Common myeloid progenitor, CD34-positive (primary cell): Measurements from ENCODE around the gene DLEC1.
"Not testable (repeated sequence)": the region's sequence is repeated elsewhere in the genome, so short reads cannot be mapped to it uniquely, and the experiment has no call there.

Experiments used
- CTCF ChIA-PET: fragments of 350-600 bp; sonication (Branson Sonifier 250); formaldehyde crosslinking; loops from one replicate; lab custom pipeline; 2021; ENCODE audit warnings: antibody characterized with exemption; lab: Charles Lee
- POLR2A ChIA-PET: fragments of 350-600 bp; sonication (Branson Sonifier 250); formaldehyde crosslinking; loops from one replicate; lab custom pipeline; 2021; ENCODE audit warnings: antibody characterized with exemption; lab: Charles Lee
- DNase-seq, 3 donors: peaks; one replicate each; pipeline versions ENCODE4 v3.0.0 to v3.0.0-alpha.2; 2013
- H3K27ac ChIP-seq, 2 experiments: 1 replicate in 1 of 2; 2 replicates in 1 of 2; pipeline ENCODE4 v1.7.0; 2013; ENCODE audit warnings: inconsistent platforms in 2 of 2, low read length in 2 of 2, mild to moderate bottlenecking in 2 of 2, low read depth in 1 of 2, moderate library complexity in 1 of 2; ENCODE audit not compliant: severe bottlenecking in 2 of 2, insufficient read depth in 1 of 2, poor library complexity in 1 of 2
- H3K27me3 ChIP-seq, 5 experiments: replicated peaks in 2 of 5; 1 replicate in 3 of 5; 2 replicates in 2 of 5; pipeline versions ENCODE4 v1.6.1 to v1.7.0; 2013; ENCODE audit warnings: low read length in 4 of 5, mild to moderate bottlenecking in 2 of 5, moderate library complexity in 2 of 5, inconsistent platforms in 1 of 5; ENCODE audit not compliant: insufficient read depth in 5 of 5, control insufficient read depth in 4 of 5
- H3K36me3 ChIP-seq, 4 experiments: 1 replicate in 2 of 4; 2 replicates in 2 of 4; pipeline versions ENCODE4 v1.6.1 to v1.7.0; 2013; ENCODE audit warnings: low read length in 3 of 4, control low read depth in 1 of 4, mild to moderate bottlenecking in 1 of 4; ENCODE audit not compliant: control insufficient read depth in 4 of 4, insufficient read depth in 4 of 4
- H3K4me1 ChIP-seq, 4 experiments: 1 replicate in 3 of 4; 2 replicates in 1 of 4; pipeline versions ENCODE4 v1.6.1 to v1.7.1; 2013; ENCODE audit warnings: low read length in 3 of 4, mild to moderate bottlenecking in 3 of 4, control low read depth in 1 of 4, inconsistent platforms in 1 of 4, moderate library complexity in 1 of 4; ENCODE audit not compliant: control insufficient read depth in 4 of 4, insufficient read depth in 4 of 4; ENCODE audit errors: control extremely low read depth in 1 of 4
- H3K4me3 ChIP-seq, 7 experiments: 1 replicate in 4 of 7; 2 replicates in 3 of 7; pipeline versions ENCODE4 v1.5.1 to v1.7.0; 2013; ENCODE audit warnings: mild to moderate bottlenecking in 7 of 7, low read length in 6 of 7, moderate library complexity in 6 of 7, inconsistent platforms in 2 of 7, low read depth in 2 of 7, control low read depth in 1 of 7; ENCODE audit not compliant: insufficient read depth in 4 of 7, control insufficient read depth in 1 of 7; ENCODE audit errors: extremely low read depth in 1 of 7
- H3K9me3 ChIP-seq, 5 experiments: 1 replicate in 4 of 5; 2 replicates in 1 of 5; pipeline versions ENCODE4 v1.6.1 to v1.7.1; 2013; ENCODE audit warnings: low read length in 4 of 5, mild to moderate bottlenecking in 2 of 5, inconsistent platforms in 1 of 5, low read depth in 1 of 5, moderate library complexity in 1 of 5; ENCODE audit not compliant: control insufficient read depth in 4 of 5, insufficient read depth in 2 of 5; ENCODE audit errors: control extremely low read depth in 1 of 5
- WGBS: methylation state at CpG from one replicate; pipeline ENCODE4 v1.1.5; 2013; ENCODE audit not compliant: insufficient coverage; 5-methylcytosine and 5-hydroxymethylcytosine counted together

The DLEC1 gene

DNA sequence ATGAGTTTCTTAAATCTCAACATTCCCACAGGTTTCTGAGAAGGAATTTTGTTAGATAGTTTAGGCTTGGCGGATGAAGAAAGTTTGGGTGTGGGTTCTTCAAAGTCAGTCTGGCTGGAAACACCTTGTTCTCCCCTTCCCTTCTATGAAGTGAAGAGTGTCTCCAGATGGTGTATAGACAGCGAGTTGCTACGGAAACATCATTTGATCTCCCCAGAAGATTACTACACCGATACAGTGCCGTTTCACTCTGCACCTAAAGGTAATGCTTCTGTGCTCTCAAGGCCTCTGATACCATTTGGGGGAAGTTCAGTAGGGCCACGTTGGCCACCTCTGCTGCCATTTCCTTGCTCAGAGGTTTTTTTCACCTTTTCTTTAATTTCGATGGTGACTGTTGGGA is 20.6 kb downstream of the DLEC1 start:
- WGBS = 90% methylated on average over 6 of the region's 7 CpGs
- POLR2A ChIA-PET = no interaction called here

DNA sequence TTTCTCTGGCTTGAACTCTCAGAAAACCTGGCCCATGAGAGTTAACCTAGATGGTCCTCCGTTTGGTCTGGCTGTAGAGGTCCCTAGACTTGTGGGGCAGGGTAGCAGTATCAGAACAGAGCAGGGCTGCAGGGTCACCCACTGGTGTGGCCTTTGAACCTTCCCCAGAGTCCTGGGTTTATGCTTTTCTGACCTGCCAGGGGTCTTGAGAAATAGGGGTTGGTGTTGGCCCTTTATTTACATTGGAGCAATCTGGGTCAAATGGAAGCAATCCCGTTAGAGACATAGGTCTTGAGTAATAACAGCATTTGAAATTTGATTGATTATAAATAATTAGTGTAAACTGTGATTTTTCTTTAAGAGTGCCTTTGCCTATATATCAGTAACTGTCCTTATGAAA is 23.8 kb downstream of the DLEC1 start:
- no peak overlapping the region for H3K27ac ChIP-seq
- 83% methylated on average over 2 of the region's 2 CpGs for WGBS
- CTCF ChIA-PET = no interaction called here

More for the DNA sequence above, 20.6 kb downstream of the DLEC1 start:
- no peak overlapping the region for H3K27ac ChIP-seq
- H3K9me3 ChIP-seq = no peaks in the 10 kb centered on the region
- DNase-seq = no peak
- peaks cover 0 to 9% (median 8%) of the 10 kb centered on the region in 4 experiments for H3K4me1 ChIP-seq
- no peaks in the 10 kb centered on the region for H3K36me3 ChIP-seq
- peaks cover 0 to 2% (median 0%) of the 10 kb centered on the region in 5 experiments for H3K27me3 ChIP-seq
- H3K4me3 ChIP-seq = no peak overlapping the region
- CTCF ChIA-PET = no interaction called here

DNA sequence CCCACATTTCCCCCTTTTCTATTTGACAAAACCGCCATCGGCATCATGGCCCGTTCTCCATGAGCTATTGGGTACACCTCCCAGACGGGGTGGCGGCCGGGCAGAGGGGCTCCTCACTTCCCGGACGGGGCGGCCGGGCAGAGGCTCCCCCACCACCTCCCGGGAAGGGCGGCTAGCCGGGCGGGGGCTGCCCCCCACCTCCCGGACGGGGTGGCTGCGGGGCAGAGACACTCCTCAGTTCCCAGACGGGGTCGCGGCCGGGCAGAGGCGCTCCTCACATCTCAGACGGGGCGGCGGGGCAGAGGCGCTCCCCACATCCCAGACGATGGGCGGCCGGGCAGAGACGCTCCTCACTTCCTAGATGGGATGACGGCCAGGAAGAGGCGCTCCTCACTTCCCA is 25.4 kb downstream of the DLEC1 start:
- DNase-seq, H3K4me3 ChIP-seq, POLR2A ChIA-PET, H3K4me1 ChIP-seq, H3K27ac ChIP-seq, H3K36me3 ChIP-seq, H3K9me3 ChIP-seq, H3K27me3 ChIP-seq, CTCF ChIA-PET: not testable (repeated sequence)
- 96% methylated on average over 7 of the region's 32 CpGs for WGBS

More for the DNA sequence above, 23.8 kb downstream of the DLEC1 start:
- POLR2A ChIA-PET = no interaction called here
- Histone ChIP-seq H3K27me3 (peaks cover 0 to 2% (median 0%) of the 10 kb centered on the region in 5 experiments), H3K4me1 (no peaks in the 10 kb centered on the region), H3K36me3 (no peaks in the 10 kb centered on the region), H3K4me3 (no peak overlapping the region), H3K9me3 (no peaks in the 10 kb centered on the region)
- DNase-seq = no peak

DNA sequence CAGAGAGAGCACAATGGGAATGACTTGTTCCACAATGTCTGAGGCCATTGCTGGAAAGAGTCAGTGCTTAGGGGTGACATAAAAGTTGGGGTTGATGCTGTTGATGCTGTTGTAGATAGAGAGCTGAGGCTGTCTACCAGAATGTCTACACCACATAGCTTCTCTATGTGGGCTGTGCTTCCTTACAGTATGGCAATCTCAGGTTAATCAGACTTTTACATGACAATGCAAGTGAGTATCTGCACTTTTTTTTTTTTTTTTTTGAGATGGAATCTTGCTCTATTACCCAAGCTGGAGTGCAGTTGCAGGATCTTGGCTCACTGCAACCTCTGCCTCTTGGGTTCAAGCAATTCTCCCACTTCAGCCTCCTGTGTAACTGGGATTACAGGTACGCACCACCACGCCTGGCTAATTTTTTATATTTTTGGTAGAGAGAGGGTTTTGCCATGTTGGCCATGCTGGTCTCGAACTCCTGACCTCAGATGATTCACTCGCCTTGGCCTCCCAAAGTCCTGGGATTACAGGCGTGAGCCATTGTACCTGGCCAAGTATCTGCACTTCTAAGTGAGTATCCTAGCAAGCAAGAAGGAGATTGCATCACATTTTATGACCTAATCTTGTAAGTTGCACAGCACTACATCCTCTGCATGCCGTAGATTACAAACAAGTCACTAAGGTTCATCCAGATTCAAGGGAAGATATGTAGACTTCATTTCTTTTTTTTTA is 28.7 kb downstream of the DLEC1 start:
- H3K4me3 ChIP-seq = no peak overlapping the region
- no peaks in the 10 kb centered on the region for H3K9me3 ChIP-seq
- H3K4me1 ChIP-seq = no peaks in the 10 kb centered on the region
- 97% methylated on average over 6 of the region's 6 CpGs for WGBS
- ChIA-PET POLR2A (no interaction called here), CTCF (interaction anchor here (0.8 kb wide), 1 partner anchor 13 kb away, joined by 3 read pairs; no protein-coding TSS in a partner anchor)
- no peaks in the 10 kb centered on the region for H3K27me3 ChIP-seq
- no peaks in the 10 kb centered on the region for H3K36me3 ChIP-seq
- DNase-seq = no peak
- H3K27ac ChIP-seq = no peak overlapping the region

DNA sequence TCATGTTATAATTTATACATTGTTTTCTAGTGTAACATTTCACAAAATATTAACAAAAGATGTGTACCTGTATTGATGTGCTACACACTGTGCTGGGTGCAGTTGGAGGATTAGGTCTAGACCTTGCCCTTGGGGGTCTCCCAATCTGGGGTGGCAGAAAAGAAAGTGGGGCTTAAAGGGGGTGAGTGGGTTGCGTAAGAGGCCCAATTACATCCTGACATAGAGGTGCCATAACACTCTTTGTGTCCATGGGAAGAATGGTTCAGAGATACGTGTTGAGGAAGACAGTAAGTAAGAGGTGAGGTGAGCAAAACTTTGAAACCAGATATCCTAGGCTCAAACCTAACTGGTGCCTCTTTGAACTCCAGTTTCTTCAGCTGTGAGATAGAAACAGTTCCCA is 31.0 kb downstream of the DLEC1 start:
- DNase-seq = no peak
- H3K27ac ChIP-seq = no peak overlapping the region
- H3K36me3 ChIP-seq = no peaks in the 10 kb centered on the region
- CTCF ChIA-PET = no interaction called here
- H3K4me1 ChIP-seq = no peaks in the 10 kb centered on the region
- no peaks in the 10 kb centered on the region for H3K27me3 ChIP-seq
- POLR2A ChIA-PET = no interaction called here
- H3K4me3 ChIP-seq = no peak overlapping the region
- H3K9me3 ChIP-seq = no peaks in the 10 kb centered on the region
- 100% methylated on average over 1 of the region's 2 CpGs for WGBS

DNA sequence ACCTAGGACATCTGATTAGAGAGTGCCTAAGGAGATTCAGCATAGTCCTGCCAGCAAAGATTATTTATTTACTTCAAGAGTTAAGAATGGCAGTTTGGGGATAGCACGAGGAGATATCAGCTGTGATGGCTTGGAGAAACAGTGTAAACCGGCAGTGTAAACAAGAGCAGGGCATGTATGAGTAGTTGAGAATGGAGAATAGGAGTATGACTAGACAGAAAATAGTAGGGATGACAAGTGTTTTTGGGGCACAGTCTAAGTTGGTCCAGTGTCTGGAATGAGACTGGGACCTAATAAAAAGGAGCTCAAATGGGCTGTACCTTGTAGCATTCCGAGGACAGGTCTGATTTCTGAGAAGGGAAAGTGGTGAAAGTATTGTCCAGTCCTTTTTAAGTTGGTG is 38.1 kb downstream of the DLEC1 start:
- H3K27me3 ChIP-seq, POLR2A ChIA-PET, H3K4me3 ChIP-seq, H3K27ac ChIP-seq, H3K36me3 ChIP-seq, H3K4me1 ChIP-seq, H3K9me3 ChIP-seq, DNase-seq, CTCF ChIA-PET: not testable (repeated sequence)
- 100% methylated on average over 1 of the region's 3 CpGs for WGBS

DNA sequence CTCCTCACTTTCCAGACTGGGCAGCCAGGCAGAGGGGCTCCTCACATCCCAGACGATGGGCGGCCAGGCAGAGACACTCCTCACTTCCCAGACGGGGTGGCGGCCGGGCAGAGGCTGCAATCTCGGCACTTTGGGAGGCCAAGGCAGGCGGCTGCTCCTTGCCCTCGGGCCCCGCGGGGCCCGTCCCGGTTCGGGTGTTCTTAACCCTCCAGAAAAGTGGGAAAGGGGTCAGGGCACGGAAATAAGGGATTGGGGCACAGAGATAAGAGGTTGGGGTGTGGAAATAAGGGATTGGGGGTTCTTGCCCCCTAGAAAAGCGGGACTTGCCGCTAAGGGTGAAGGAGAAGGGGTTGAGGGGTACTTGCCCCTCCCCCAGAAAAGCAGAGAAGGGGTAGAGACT is 43.3 kb downstream of the DLEC1 start:
- H3K4me3 ChIP-seq, H3K4me1 ChIP-seq, DNase-seq, H3K36me3 ChIP-seq, CTCF ChIA-PET, H3K27me3 ChIP-seq, POLR2A ChIA-PET, H3K27ac ChIP-seq, H3K9me3 ChIP-seq: not testable (repeated sequence)
- 100% methylated on average over 8 of the region's 16 CpGs for WGBS
